NCI-H146 treated with DMSO at 0.1 percent for 48 hours (cell line): Measurements from ENCODE around the gene SH2D1A.

Experiments used
- DNase-seq: peaks from one replicate; lab custom pipeline; 2025; ENCODE audit not compliant: unreplicated experiment; lab: John Stamatoyannopoulos, UW

Gene SH2D1A

DNA sequence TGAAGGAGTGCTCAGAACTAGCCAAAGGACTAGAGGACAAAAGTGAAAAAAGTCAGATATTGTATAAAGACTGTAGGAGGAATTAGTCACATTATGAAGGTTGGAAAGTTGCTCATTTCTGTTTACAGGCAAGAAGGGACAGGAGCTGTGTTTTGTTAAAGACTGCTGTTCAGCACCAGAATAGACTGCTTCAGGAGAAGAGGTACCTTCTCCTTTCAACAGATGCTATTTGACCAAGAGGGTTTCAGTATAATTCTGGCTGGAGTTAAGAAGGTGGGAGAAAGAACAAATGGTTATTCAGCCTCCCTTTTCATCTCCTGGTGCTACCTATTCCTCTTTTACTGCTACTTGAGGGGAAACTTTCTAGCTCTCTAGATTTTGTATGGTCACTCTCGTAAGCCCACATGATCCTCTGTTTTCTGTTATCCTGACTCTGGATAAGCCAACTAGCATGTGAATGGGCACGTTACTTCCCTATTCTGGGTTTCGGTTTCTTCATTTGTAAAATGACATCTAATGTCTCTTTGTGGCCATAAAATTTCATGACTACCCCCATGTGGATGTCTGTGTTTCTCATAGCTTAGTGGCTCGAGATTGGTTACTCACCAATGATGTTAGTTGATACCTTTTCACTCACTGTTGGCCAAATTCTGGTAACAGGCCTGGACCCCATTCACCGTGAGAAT lies 68.9 kb downstream of the SH2D1A start:
- no peak for DNase-seq

DNA sequence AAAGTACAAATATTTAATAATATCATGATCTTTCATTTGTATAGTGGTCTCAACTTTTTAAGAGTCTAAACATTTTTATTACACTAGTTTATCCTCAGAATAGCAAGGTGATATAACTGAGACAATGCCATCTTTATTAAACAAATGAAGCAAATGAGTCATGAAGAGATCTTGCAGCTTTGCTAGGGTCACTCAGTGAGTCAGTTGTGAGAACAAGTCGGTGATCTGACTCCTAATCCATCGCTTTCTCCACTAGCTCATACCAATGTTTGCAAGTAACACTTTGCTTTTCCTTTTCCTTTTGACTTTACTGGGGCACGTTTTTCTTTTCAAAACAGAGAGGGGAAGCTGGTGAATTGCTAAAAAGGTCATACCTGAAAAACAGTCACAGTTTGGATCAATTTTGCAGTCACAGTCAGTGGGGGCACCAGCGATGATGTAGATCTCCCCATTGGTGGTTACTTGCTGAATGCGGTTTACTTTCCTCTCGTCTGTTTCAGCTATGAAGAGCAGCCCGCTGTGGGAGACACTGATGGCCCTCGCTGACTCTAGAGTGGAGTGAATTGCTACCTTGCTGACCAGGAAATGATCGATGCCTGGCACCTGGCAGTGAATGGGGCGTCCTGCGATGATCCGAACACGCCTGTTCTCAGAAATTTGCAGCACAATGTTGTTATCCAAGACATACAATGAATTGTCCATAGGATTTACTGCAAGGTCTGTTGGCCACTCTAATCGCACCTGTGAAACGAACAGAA lies 75.7 kb downstream of the SH2D1A start:
- DNase-seq, result peak; percentile 17
